NCI-H82 (cell line): ENCODE results near the gene CSMD2.
"Not testable (repeated sequence)": the region's sequence is repeated elsewhere in the genome, so short reads cannot be mapped to it uniquely, and the experiment has no call there.

ENCODE experiments used
- DNase-seq: peaks from one replicate; lab custom pipeline; 2025; lab: John Stamatoyannopoulos, UW

Gene CSMD2

DNA sequence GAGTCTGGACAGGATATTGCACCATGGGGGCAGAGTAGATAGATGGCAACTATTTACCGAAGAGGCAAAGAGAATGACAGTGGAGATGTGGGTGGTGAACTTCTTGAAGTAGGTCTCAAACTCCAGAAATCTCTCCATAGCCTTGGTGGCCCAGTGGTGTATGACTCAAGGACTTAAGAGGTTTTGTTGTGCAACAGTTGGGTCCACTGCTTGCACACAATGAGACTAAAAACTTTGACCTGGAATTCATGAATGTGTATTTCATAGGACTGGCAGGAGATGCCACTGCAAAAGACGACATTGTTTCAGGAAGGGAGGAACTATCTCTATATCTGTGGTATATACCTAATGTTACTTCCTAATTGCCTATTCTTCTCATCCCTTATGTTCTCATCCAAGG, 616.7 kb downstream of the CSMD2 start:
- DNase-seq: no peak

DNA sequence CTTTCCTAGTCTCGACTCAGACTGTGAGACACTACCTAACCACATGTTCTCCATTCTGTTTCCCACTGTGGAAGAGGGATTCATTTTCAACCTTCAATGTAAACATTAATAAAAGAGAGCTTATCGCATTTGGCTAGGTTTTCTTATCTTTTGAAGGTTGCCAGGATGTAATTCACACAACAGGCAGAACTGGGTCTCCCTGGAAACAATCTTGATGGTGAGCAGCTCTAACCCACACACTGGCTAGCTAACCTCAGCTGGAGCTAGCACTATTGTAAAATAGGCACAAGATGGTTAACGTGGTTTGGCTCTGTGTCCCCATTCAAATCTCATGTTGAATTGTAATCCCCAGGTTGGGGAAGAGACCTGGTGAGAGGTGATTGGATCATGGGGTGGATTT, 617.5 kb downstream of the CSMD2 start:
- no peak for DNase-seq

DNA sequence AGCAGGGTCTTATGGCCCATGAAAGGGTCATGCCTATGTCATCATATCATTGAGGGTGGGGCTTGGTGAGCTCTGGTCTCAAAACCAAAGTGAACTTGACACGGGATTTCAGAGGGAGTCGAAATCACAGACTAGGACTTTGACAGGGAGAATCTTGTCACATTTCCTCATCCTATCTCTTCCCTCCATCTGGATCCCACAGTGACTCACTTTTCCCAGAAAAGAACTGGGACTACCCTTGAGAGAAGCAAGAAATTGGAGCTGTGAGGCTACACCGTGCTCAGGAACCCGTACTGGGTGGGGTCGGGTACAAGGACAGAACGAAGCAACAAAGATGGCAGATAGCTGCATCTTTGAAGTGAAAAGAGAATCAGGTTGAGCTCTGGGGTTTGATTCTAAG, 623.1 kb downstream of the CSMD2 start:
- DNase-seq: no peak

DNA sequence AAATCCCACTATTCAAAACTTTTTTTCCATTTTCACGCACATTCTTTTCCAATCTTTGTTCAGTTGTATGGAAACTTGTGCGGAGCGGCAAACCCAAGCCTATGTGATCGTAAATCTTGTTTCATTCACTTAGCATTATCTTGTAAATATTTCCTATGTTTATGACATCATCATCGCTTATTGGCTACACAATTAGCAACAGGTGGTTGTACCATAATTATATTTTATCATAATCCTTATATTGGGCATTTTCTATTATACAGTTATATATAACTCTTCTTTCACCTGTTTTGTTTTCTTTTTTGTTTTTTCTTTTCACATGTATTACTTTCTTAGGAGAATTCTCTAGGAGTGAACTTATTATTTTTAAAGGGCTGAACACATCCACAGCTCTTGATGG, 627.1 kb downstream of the CSMD2 start:
- DNase-seq: no peak

DNA sequence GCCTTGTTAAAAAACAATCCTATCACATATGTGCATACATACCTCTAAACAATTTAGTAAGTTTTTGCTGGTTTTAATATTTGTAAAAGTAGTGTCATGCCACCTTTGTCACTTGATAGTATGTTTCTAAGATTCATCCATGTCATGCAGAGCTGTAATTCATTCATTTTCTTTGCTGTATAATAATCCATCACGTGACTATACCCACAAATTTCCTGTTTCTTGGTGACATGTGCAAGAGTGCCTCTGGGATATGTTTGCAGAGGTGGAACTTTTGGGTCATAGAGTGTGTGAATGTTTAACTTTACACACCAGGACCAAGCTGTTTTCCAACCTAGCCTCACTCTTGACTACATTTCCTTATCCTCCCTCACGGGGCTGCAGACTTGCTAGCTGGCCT, 629.7 kb downstream of the CSMD2 start:
- DNase-seq: no peak

DNA sequence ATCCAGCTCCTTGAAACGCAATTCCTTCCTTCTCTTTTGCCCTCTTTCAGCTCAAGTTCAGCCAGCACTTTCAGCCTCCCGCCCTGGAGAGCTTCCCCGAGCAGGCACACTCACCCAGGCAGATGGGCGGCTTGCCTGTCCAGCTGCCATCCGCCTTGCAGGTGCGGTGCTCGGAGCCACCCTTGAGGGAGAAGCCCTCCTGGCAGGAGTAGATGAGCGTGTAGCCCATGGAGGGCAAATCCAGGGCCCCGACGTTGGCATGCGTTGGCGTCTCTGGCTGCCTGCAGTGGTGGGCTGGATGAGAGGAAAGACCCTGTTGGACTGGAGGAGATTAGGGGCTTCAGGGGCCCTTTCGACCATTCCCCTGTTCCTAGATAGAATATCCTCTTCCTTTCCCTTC, 632.1 kb downstream of the CSMD2 start:
- DNase-seq: no peak

DNA sequence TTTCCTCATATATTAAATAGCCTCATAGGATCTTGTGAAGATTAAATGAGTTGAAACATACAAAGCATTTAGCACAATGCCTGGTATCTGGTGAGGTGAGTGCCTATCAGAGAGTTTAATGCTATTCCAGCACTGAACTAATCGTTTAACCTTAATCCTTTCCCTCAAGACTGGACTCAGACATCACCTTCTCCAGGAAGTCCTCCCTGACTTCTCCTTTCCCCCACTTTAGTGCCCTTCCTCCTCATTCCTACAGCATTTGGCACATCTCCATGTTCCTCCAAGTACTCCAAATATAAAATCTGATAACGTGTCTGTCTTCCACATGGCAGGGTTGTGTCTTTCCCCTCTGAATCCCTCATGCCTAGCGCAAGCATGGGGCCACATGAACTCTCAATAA, 632.8 kb downstream of the CSMD2 start:
- no peak for DNase-seq

DNA sequence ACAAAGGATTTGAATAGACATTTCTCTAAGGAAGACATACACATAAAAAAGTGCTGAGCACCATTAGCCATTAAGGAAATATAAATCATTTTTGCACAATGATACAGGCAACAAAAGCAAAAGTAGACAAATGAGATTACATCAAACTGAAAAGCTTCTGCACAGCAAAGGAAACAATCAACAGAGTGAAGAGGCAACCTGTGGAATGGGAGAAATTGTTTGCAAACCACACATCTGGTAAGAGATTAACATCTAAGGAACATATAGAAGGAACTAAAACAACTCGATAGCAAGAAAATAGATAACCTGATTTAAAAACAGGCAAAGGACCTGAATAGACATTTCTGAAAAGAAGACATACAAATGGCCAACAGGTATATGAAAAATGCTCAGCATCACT, 635.1 kb downstream of the CSMD2 start:
- no peak for DNase-seq

DNA sequence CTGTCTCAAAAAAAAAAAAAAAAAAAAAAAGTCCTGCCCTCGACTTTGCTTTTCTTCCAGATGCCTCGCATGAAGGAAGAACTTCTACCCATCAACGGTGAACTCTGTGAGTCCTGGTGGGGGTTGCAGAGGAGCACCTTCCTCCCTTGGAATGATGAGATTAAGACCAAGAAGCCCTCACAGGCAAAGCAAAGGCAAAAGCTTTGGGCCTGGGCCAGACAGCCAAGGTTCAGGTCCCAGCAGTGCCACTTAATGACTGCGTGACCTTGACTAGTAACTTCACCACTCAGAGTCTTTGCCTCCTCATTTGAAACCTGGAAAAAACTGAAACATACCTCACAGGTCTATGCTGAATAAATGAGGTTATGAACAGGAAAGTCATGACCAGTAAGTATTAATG, 637.1 kb downstream of the CSMD2 start:
- DNase-seq: no peak

DNA sequence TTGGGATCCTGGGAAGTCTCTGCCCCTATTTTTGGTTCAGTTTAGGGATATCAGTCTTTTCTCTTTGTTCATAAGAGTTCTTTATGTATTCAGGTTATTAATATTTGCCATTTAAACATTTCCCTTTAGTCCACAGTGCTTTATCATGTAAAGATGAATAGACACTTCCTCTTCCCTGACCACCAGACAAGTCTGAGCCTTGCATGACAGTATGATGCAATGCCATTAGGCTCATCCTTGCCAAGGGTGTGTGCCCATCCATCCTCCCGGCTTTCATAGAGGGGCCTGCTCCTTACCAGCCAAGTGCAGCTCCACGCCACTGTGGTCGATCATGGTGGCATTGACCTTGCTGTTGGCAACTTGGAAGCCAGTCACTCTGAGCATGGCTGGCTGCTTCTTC, 640.4 kb downstream of the CSMD2 start:
- no peak for DNase-seq

DNA sequence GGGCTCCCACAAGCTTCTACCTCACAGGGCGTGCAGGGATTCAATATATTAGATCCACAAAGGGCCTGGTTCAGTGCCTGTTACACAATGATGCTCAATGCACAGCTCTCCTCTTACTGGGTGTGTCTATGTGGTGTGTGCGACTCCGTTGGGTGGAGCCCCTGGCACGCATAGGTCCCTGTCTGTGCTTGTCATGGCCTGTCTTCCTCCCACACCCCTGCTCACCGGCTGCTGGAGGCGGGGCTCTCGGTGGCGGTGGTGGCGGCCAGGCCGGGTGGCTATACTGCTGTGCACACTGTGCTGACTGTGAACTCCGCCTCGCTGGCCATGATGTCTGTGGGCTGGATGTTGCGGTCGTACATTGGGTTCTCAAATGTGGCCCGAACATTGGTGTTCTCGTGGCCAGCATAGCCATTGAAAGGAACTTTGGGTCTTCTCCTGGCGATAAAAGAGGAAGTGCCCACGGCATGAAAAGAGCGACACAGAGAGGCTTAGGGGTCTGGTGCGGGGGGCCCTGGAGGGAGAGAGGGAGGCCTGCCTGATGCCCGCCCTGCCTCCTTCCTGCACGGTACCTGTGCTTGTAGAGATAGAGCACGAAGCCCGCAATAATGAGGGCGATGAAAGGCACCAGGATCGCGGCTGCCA, 645.7 kb downstream of the CSMD2 start:
- DNase-seq: no peak

DNA sequence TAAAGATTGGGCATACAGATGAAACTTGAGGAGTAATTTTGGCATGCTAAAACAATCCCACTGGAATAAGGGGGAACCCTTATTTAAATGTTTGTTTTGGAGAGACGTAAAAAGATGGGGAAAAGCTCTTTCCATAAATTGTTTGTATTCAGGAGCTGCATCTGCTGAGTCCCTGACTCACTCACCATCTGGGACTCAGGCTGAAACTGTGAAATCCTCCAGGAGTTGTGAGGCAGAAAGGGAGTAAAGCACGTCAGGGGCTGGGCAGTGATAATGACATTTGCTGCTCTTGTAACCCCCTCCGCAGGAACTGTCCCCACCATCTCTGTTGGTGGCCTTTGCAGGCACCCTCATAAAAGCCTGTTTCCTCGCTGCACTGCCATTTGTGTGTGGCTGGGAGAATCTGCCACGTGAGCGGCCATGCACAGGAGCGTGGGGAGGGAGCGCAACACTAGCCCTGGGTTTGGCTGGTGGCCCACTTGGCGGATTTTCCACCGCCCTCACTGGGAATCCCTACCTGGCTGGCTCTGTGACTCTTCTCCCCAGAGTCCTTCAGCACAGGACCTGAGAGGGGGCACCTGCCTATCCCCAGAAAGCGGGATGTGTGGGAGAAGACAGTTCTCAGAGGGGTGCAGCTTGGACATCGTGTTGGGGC, 647.3 kb downstream of the CSMD2 start:
- no peak for DNase-seq

DNA sequence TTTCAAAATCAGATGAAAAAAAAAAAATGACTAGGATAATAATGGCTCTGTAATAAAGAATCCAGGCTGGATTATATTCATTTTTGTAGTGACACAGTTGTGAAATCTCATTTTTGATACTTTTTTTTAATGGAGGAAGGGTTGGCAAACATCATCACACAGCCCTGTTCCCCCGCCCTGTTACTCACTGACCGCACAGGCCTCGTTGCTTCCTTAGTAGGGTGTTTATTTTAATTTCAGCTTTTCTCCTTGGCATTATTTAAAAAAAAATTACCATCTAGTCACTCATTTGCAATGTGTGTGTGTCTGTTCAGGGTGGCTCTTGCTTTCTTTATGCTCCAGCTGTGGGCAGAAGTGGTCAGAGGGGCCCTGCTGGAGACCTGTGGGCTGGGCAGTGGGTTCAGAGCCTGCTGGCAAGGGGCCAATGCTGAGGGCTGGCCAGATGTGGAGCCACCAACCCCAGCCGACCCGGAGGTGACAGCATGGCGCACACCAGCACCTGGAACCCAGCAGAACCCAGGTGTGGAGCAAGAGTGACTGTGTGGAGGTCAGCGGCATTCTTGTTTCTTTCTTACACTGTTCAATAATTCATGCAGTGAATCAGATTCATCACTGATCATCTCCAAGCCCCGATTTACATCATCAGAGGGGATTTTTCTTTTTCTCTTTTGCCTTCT, 648.0 kb downstream of the CSMD2 start:
- no peak for DNase-seq

DNA sequence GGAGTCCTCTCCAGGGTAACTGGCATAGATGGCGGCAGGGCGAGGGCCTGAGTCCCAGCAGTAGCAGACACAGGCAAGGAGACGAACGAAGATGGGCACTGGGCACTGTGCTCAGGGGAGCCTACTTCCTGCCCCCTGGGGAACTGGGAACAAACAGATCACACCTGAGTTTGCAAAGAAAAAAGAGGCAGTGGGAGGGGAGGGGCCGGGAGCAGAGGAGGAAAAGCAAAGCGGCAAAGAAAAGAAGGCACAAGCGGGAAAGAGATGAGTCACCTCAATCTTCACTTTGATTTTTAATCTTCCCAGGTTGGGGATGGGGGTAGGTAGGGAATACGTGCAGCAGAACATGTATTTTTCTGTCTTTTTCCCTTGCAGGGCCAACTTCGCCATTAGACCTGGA, 648.6 kb downstream of the CSMD2 start:
- DNase-seq: no peak

DNA sequence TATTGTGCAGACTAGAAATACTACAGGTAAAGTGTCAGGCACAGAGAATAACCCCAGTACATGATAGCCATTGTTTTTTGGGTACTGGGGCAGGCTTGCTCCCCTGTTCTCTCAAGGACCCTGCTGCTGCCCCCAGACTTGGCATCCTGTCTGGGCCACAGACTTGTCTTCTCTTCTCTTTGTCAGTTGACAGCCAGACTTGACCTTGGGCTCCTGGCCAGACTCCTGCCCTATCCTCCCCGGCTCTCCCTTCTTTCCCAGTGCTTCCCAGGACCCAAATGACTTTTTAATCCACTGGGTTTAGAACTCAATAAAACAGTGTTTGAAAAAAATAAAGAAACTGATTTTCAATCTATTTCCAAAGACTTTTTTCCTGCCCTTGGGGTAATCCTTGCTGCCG, 649.4 kb downstream of the CSMD2 start:
- DNase-seq: no peak

DNA sequence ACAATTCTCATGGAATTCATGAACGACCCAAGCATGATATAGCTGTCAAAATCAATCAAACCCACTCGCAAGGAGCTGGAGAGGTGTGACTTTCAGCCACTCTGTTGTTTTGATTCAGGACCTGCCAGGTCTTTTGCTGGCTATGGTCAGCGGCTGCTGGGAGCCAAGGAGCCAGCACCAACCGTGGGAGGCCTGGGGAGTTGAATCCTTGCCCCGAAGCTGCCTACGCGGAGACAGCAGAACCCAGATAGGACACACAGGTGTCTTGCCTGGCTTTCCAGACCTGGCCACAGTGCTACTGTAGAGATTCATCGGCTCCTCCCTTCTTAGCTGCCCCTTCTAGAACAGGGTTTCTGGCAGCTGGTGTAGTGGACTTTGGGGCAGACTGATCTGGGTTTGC, 649.9 kb downstream of the CSMD2 start:
- DNase-seq: no peak

DNA sequence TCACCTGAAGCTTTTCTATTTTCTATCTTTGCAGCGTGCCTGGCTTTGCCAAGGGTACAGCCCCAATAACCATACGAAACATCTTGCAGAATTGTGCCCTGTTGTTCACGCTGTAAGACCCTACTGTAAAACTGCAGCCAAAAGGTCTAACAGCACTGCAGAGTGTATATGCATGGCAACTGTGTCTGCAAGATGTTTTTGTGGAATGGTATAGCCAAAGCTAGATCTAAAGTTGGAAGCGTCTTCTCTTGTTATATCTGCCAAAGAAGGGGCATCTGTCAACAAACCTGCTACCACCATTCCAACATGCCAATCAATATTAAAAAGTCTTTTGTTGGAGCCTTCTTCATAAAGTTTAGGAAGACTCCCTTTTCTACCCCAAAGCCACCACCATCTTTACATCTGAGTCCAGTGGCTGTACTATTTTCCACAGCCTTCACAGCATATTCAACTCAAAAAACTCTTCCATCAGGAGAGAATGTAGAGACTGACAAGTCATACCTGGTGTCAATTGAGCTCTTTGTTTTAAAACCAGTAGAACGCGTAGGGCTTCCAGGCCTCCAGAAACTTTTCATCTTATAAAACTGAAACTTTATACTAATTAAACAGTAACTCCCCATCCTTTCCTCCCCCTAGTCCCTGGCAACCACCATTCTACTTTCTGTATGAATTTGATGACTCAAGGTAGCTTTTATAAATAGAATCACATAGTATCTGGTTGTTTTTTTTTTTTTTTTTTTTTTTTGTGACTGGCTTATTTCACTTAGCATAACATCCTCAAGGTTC, 652.6 kb downstream of the CSMD2 start:
- no peak for DNase-seq

DNA sequence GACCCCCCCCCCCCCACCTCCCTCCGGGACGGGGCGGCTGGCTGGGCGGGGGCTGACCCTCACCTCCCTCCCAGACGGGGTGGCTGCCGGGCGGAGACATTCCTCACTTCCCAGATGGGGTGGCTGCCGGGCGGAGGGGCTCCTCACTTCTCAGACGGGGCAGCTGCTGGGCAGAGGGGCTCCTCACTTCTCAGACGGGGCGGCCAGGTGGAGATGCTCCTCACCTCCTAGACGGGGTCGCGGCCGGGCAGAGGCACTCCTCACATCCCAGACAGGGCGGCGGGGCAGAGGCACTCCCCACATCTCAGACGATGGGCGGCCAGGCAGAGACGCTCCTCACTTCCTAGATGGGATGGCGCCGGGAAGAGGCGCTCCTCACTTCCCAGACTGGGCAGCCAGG, 655.8 kb downstream of the CSMD2 start:
- not testable (repeated sequence) for DNase-seq

DNA sequence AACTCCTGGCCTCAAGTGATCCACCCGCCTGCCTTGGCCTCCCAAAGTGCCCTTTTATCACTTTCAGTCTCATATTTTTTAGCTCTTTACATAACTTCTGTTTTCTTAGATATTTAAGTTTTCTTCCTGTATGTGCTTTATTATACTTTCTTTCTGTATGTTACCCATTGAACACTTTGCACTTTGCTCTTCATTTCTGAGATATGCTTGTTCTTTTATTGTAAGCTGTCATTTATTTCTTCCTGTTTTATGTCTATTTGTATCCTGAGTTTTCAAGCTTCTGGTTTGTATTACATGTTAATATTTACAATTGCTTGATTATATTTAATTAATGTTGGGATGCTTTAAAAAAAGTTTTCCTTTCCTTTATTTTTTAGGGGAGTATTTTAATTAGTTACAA, 656.9 kb downstream of the CSMD2 start:
- DNase-seq: no peak

DNA sequence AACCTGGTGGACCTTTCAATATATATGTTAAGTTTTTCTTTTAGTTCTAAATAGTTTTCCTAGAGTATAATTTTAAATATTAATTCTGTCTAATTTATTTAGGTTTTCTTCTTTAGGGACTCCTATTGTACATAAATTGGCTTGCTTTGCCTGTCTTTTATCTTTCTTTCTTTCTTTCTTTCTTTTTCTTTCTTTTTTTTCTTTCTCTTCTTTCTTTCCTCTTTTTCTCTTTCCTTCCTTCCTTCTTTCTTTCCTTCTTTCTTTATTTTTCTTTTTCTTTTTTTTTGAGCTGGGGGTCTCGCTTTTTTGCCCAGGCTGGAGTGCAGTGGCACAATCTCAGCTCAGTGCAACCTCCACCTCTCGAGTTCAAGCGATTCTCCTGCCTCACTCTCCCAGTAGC, 657.4 kb downstream of the CSMD2 start:
- DNase-seq: no peak

DNA sequence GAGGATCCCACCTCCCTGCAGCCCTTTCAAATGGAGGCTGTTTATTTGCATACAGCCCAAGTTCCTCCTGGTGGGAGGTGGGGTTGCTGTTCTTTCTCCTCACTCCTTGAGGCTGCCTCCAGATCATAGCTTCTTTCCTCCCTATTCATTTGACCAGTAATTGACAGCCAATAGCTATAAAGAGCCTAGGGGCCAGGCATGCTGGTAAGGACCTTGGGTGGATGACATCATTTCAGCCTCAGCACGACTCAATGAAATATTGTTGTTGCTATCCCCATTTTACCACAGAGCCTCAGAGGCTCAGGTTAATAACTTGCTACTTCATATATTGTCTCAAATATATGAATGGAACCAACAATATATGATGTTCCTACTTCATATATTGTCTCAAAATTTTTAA, 661.5 kb downstream of the CSMD2 start:
- no peak for DNase-seq

DNA sequence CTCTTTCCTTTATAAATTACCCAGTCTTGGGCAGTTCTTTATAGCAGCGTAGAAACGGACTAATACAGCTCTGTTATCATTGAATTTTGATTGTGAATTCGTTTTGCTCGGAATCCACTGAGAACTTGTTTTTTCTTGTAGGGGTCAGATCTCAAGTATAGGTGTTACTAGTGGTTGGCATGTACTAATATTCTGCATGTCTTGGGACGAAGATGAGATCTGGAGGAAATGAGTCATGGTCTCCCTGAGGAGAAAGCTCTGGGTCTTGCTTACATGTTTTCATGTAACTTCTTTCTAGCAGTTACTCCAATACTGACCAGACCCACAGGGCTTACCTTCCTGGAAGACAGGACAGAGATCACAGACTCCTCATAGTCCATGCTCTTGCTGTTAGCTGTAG, 662.3 kb downstream of the CSMD2 start:
- DNase-seq: no peak

DNA sequence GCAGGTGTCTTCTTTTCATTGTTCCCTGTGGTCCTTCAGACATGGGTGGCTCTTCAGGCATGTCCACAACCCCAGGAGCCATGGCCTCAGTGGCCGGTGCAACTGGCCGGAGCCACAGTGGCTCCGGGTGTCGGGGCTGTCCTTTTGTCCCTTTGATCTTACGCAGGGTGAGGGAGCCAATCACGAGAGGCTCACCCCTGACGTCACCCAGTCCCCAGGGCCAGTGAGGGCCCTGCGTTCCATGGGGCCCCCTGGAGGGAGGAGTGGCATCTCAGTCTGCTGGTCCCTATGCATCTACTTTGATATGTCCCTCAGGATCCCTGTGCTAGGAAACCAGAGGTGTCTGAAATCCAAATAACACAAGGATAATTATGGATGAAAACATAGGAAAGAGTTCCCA, 663.3 kb downstream of the CSMD2 start:
- DNase-seq: no peak
